ENCODE results near the gene SMCP.

GRCh38 chr1:152899027-152899426 lies 20.9 kb downstream of the SMCP start:
- TF ChIP-seq POLR2AphosphoS5 (IDR thresholded peaks at IDR 0.05; ENCODE audit: low read depth, low read length) (no peak), POU2F2 (IDR thresholded peaks at IDR 0.05; ENCODE audit: low read depth, low read length) (no peak)
